ENCODE data around the gene PAX7.

- TF ChIP-seq CTCF (IDR thresholded peaks at IDR 0.05), result no peak
- TF ChIP-seq POLR2AphosphoS5 (IDR thresholded peaks at IDR 0.05), result no peak
- no peak for TF ChIP-seq EP300 (IDR thresholded peaks at IDR 0.05)
- no peak for TF ChIP-seq POLR2A (IDR thresholded peaks at IDR 0.05; ENCODE audit: low read depth)
Measured at GRCh38 chr1:18781031-18781430, 150.4 kb downstream of the PAX7 start.
